ENCODE results near the gene EEF2K.
"Not testable (repeated sequence)": the region's sequence is repeated elsewhere in the genome, so short reads cannot be mapped to it uniquely, and the experiment has no call there.

The EEF2K gene

GRCh38 chr16:22297871-22298733 lies 92.0 kb downstream of the EEF2K start:
- peak; percentile 75 to 83 for DNase-seq

- no peak for DNase-seq
Measured at GRCh38 chr16:22299036-22299435, 93.0 kb downstream of the EEF2K start.

DNA sequence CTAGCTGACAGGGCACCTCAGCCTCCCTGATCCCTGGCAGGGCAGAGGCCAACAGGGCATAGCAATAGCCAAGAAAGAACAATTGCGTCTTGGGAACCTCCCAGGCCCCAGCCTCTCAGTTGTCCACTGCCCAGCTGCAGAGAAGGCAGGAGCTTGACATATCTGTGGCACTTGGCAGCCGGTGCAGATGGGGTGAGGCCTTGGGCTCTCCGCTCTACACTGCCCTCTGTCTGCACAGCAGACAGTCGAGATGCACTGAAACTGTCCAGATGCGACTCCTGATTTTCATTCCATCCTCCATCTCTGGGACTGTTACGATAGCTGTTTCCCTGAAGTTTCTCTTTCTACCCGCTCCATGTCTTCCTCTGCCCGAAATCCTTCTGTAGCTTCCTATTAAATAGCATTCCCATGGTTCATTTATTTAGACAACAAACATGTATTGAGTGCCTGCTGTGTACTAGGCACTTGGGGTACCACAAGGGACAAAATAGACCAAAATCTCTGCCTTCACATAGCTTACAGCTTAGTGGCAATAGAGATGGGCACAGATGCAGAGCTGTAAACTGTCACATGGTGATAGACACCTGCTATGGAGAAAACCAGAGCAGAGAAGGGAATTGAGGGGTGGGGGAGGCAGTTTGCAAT lies 94.5 kb downstream of the EEF2K start:
- no peak for DNase-seq

DNA sequence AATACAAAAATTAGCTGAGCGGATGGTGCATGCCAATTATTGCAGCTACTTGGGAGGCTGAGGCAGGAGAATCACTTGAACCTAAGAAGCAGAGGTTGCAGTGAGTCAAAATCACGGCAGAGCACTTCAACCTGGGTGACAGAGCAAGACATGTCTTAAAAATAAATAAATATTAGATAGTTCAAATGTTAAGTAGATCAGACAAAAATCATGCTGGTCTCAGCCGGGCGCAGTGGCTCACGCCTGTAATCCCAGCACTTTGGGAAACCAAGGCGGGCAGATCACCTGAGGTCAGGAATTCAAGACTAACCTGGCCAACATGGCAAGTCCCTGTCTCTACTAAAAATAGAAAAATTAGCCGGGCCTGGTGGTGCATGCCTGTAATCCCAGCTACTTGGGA lies 95.3 kb downstream of the EEF2K start:
- not testable (repeated sequence) for DNase-seq

- no peak for DNase-seq
Measured at GRCh38 chr16:22302776-22303363, 96.8 kb downstream of the EEF2K start.

DNA sequence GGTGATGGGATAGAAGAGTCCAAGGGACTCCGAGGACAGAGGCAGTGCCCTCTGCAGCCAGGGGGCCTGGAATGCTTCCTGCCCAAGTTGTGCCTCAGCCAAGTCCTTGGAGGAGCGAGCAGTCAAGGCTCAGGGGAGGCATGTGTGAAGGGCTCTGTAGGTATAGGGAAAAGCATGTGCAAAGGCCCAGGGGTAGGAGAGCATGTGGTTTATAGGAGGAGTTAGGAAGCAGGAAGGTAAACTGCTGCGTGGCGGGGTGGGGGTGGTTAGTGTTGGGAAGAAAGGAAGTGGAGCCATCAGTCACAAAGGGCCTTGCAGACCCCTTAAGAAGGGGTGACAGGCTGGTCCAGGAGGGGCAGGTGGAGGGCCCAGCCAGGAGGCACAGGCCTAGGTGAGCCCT lies 98.3 kb downstream of the EEF2K start:
- no peak for DNase-seq

DNA sequence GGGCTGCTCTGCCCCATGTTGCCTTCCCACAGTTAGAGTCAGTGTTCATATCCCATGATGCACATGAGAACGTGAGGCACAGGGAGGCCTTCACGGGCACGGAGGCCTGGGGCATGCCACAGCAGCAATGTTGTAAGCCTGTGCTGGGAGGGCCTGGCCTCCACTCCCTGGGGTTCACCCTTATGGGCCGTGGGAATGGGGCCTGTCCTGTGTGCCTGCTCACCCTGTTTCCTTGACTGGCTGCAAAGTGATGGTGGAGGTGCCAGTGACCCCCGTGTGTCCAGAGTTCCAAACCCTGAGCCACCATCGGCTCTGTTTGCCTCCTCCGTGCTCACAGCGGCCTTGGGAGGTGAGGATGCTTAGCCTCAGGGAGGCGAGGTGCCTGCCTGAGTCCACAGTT lies 100.7 kb downstream of the EEF2K start:
- DNase-seq, result no peak

GRCh38 chr16:22307838-22308237 lies 101.8 kb downstream of the EEF2K start:
- no peak for DNase-seq

- no peak for DNase-seq
Measured at GRCh38 chr16:22308824-22309520, 102.9 kb downstream of the EEF2K start.

GRCh38 chr16:22311520-22311919 lies 105.4 kb downstream of the EEF2K start:
- no peak for DNase-seq

DNA sequence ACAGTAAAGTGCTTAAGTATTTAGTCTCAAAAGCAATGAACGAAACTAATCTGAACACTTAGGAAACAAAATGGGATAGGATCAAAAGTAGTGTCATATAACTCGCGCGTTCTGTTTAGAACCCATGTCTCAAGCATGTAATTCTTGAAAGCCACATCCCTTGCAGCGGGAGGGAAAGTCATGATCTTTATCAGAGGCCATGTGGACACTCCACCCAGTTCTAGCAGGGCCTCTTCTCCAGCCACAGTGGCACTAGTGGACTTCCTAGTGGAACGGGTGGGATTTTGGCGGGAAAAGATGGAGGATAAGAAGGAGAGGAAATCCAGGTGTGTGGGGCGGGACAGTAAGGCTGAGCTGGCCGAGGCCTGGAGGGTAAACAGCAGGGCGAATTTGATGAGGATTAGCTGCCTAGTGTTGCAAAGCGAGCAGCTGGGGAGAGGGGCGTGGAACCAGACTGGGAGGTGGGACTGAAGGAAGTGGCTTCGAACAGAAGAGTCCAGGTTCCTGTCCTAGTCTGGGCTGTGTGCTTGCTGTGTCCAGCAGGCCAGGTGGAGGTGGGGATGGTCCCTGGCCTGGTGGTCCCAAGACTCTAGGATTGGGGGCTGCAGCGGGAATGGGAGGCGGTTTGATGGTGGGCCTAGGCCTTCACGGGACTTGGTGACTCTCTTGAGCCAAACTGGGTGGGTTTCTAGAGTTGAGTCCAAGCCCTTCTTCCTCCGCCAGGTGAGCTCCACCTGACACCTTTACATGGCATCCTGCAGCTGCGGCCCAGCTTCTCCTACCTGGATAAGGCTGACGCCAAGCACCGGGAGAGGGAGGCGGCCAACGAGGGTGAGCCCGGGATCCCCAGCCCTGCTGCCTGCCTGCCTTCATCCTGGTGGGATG lies 107.1 kb downstream of the EEF2K start:
- DNase-seq, result no peak

GRCh38 chr16:22313876-22314470 lies 107.9 kb downstream of the EEF2K start:
- no peak for DNase-seq

DNA sequence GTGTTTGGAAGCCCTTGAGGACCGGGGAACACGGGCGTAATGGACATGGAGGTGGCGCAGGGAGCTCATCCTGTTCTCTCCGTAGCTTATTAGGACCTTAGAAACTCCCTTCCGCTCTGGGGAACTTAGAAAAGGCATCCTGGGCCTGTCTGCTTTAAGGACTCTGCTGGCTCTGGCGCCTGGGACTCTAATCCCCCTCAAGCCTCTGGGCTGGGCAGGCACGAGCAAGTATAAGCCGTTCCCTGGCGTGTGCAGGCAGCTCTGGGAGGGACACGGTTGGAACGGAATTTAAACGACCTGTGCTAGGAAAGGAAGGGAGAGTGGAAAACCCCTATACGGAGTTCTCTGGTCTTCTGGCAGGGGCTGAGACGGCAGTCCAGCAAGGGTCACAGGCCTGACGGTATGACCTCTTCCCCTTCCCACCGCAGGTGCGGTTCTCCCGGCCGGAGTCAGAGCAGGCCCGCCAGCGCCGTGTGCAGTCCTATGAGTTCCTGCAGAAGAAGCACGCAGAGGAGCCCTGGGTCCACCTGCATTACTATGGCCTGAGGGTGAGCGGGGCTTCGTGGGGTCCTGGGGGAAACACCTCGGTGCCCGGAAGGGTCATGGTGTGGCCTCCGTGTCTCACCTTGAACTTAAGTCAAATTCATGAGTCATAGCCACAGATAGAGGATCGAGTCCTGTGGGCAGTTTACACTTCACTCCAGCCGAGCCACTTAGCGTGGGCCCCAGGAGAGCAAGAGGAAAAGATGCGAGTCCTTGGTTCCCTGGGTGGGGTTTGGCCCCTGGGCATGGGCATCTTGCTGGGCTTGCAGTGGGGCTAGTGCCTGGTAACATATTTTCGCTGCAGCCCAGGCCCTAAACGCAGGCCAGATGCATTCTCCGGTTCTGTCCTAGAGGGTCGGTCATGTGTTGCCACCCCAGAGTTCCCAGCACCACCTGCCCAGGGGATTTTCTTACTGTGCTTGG lies 108.9 kb downstream of the EEF2K start:
- no peak for DNase-seq

- no peak for DNase-seq
Measured at GRCh38 chr16:22315979-22316378, 109.9 kb downstream of the EEF2K start.

- no peak for DNase-seq
Measured at GRCh38 chr16:22316411-22316811, 110.3 kb downstream of the EEF2K start.

- DNase-seq, result no peak
Measured at GRCh38 chr16:22317001-22317530, 111.0 kb downstream of the EEF2K start.

DNA sequence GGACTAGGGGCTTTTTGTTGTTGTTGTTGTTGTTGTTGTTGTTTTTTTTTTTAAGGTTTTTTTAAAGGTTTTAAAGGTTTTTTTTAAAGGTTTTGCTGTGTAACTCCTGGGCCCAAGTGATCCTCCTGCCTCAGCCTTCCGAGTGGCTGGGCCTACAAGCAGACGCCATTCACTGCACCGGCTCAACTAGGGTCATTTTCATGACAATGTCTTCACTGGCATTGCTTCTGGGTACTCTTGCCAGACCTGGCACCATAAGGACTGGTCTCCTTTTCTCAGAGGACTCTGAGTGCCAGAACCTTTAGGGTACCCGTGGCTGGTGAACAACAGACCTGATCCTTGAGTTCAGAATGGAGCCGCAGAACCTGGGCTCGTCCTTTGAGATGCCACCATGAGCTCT lies 111.5 kb downstream of the EEF2K start:
- no peak for DNase-seq

DNA sequence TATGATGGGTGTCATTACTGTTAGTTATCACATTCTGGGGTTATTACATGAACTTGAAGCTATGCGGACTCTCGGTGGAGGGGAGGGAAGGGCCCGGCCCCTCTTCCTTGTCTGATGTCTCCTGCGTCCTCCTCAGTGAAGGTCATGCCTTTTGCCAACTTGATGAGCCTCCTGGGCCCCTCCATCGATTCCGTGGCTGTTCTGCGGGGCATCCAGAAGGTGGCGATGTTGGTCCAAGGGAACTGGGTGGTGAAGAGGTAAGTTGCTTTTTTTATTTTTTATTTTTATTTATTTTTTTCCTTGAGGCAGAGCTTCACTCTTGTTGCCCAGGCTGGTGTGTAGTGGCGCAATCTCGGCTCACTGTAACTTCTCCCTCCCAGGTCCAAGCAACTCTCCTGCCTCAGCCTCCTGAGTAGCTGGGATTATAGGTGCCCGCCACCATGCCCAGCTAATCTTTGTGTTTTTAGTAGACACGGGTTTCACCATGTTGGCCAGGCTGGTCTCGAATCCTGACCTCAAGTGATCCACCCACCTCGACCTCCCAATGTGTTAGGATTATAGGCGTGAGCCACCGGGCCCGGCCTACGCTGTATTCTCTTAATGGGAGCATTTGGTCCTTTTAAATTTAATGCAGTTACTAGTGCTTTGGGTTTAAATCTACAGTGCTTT lies 112.7 kb downstream of the EEF2K start:
- DNase-seq, result no peak

- DNase-seq, result no peak
Measured at GRCh38 chr16:22320572-22321339, 114.7 kb downstream of the EEF2K start.
